Mucosa of descending colon (tissue), 3 donors: ENCODE measurements around the gene AFTPH. TPM values are rescaled to one million over a fixed set of nuclear protein-coding genes. Genes with fewer than 3 reads are reported as not detected.

Experiments used
- ATAC-seq: fragments of 200-7000 bp; cut with Tn5 transposase; one replicate; pipeline ENCODE4 v1.9.1; 2020; ENCODE audit warnings: mild to moderate bottlenecking, moderate library complexity
- DNase-seq, 3 donors: peaks; one replicate each; pipeline ENCODE4 v3.0.0-alpha.2; 2020
- H3K36me3 ChIP-seq: fragments of 200-600 bp; one replicate; pipeline ENCODE4 v1.8.0; 2021; ENCODE audit warnings: low read depth, mild to moderate bottlenecking
- H3K4me1 ChIP-seq: fragments of 200-600 bp; one replicate; pipeline ENCODE4 v1.8.0; 2021; ENCODE audit warnings: low read depth, mild to moderate bottlenecking
- H3K4me3 ChIP-seq: fragments of 200-600 bp; one replicate; pipeline ENCODE4 v1.8.0; 2021; ENCODE audit warnings: mild to moderate bottlenecking
- H3K9me3 ChIP-seq: fragments of 200-600 bp; one replicate; pipeline ENCODE4 v1.8.0; 2021; ENCODE audit warnings: mild to moderate bottlenecking
- CTCF ChIP-seq: fragments of 200-600 bp; IDR thresholded peaks from one replicate; pipeline ENCODE4 v1.8.0; 2022; ENCODE audit warnings: antibody characterized with exemption, mild to moderate bottlenecking
- intact Hi-C, 2 donors: fragments of 100-400 bp; cut with DNase I in 1 of 2; cut with micrococcal nuclease in 1 of 2; formaldehyde crosslinking; loops; one replicate each; pipeline versions ENCODE4 v1.11.0 to v1.11.1; 2022; cut with DNase I, micrococcal nuclease
- microRNA-seq: library from miRNA; unstranded; fragments of <30 nt; microRNA quantifications from one replicate; pipeline ENCODE4, GENCODE V29; 2019
- total RNA-seq, 3 donors: library from RNA; stranded (reverse); fragmentation: NEBNext Ultra II Directional in 2 of 3; extraction: Animal tissue kit (Norgen Biotek cat#: 25700) in 2 of 3; gene quantifications; one replicate each; pipeline versions ENCODE4 v1.2.1 to v1.2.4, GENCODE V29; 2021 to 2023
- donor health status: DM: no; HTN: no; CAD: no; lungs with moderate emphysema.
- donor health status: DM: no; HTN: no; CAD: no.
- donor health status: DM: no; HTN: yes; CAD: no.

The AFTPH gene
- total RNA-seq, 3 donors from 2014 or later: 45.9 to 61.2 (median 50.4) TPM

- DNase-seq (no peak), ATAC-seq (no peak)
- Histone ChIP-seq H3K4me3 (no peak overlapping the region), H3K4me1 (peaks cover 12% of the 10 kb centered on the region), H3K9me3 (no peaks in the 10 kb centered on the region), H3K36me3 (no peaks in the 10 kb centered on the region)
- no peak for TF ChIP-seq CTCF
- intact Hi-C loops: loop anchor here in 1 of 2 donors (5.0 to 10.0 kb wide), 2 partner anchors 193 to 221 kb away; no protein-coding TSS in a partner anchor
These were observed 117.5 kb downstream of the AFTPH start for GRCh38 chr2:64641599-64641998.

Small RNA genes within 50 kb of the gene (microRNA-seq; reads per million reads assigned to microRNA genes)
- not detected for gene MIR4434

Other genes with a start within 250 kb of the AFTPH start
- gene LGALSL, start 70.2 kb upstream of the AFTPH start, total RNA-seq: 10 to 100 TPM; 30.7 to 40.9 (median 37.6) TPM
- 10 to 100 TPM; 17.3 to 20.6 (median 20.6) TPM for gene SERTAD2, start 129.6 kb downstream of the AFTPH start, total RNA-seq